Left ventricle myocardium inferior (tissue), 1 donor: ENCODE data around the gene MIEN1. TPM values are rescaled to one million over a fixed set of nuclear protein-coding genes. Genes with fewer than 3 reads are reported as not detected.
A peak's percentile ranks its signal among the peaks of the same experiment; 100 is the strongest.

Source experiments
- DNase-seq: peaks from one replicate; pipeline ENCODE4 v3.0.0-alpha.2; 2020
- H3K27ac ChIP-seq: fragments of 200-600 bp; replicated peaks from 2 replicates; pipeline ENCODE4 v1.8.0; 2021
- H3K27me3 ChIP-seq: fragments of 200-600 bp; 2 replicates; pipeline ENCODE4 v1.8.0; 2021; ENCODE audit warnings: low read depth
- H3K36me3 ChIP-seq: fragments of 200-600 bp; 2 replicates; pipeline ENCODE4 v1.8.0; 2021
- H3K4me1 ChIP-seq: fragments of 200-600 bp; 2 replicates; pipeline ENCODE4 v1.8.0; 2021
- H3K4me3 ChIP-seq: fragments of 200-600 bp; 2 replicates; pipeline ENCODE4 v1.8.0; 2021; ENCODE audit warnings: mild to moderate bottlenecking, moderate library complexity
- H3K9me3 ChIP-seq: fragments of 200-600 bp; replicated peaks from 2 replicates; pipeline ENCODE4 v1.8.0; 2021
- intact Hi-C: fragments of 100-400 bp; cut with micrococcal nuclease; formaldehyde crosslinking; loops from one replicate; pipeline ENCODE4 v1.11.0; 2022
- long read RNA-seq: library from polyadenylated mRNA; unstranded; transcript quantifications from one replicate; pipeline ENCODE4 v2.0.0, GENCODE V29; 2021
- total RNA-seq: library from RNA; stranded (reverse); fragmentation: NEBNext Ultra II Directional; extraction: Animal tissue kit (Norgen Biotek cat#: 25700); gene quantifications from one replicate; pipeline ENCODE4 v1.2.1, GENCODE V29; 2021
- TF ChIP-seq, protein P1 (sequence below): fragments of 200-600 bp; IDR thresholded peaks from 2 replicates; pipeline ENCODE4 v1.8.0; 2021; ENCODE audit warnings: antibody characterized with exemption, mild to moderate bottlenecking, borderline replicate concordance
- donor health status: DM: no; HTN: yes; CAD: no; lungs with severe emphysema.

The MIEN1 gene
- total RNA-seq, result 57.1 TPM
- long read RNA-seq, transcript MIEN1-201 (4 exons, 1,006 nt), result major isoform, 39 of 44 reads
- long read RNA-seq, partial matches to known transcripts, result 1 of 44 reads
- long read RNA-seq, other reads (novel, unspliced or antisense), result 1 of 44 reads

GRCh38 chr17:39730095-39730921, at the start of gene MIEN1:
Gene MIEN1, minus strand, starts transcription at chr17:39730532. Its CDS starts 37 bp downstream, at chr17:39730495.
- H3K9me3 ChIP-seq, result no peaks in the 10 kb centered on the region
- intact Hi-C loops, result no loop called here

DNA sequence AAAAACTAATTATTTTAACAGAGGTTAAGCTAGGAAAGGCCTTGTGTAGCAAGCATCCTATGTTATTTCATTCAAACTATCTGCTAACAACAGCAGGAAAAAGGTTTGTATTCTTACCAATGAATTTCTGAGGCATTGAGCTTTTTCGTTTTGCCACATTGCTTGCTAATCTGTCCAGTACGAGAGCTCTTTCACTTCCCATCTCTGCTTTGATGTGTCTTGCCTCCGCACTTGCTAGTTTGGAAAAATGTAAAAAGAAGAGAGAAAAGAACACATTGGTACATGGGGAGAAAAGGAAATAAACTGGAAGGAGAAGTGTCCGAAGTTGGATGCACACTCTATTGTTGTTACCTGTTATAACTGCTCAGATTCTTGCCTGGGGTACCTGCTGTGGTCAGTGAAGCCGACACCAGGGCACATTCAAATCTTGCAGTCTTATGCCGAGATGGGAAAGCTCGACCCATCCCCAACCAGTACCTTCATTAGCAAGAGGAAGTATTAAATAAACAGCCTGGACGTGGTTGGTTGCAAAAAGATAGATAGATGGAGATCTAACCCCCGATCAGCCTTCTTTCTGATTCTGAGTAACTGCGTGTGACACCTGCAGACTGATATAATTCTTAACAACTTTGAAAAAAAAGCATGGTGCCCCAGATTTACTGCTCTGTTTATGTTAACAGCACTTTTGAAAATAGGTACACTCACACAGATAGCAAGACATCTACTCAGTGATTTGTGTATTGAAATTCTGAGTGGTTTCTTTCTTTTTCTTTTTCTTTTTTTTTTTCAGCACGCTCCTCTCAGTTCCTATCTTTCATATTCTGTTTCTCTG, 47.4 kb upstream of the MIEN1 start:
- TF ChIP-seq, protein P1, sequence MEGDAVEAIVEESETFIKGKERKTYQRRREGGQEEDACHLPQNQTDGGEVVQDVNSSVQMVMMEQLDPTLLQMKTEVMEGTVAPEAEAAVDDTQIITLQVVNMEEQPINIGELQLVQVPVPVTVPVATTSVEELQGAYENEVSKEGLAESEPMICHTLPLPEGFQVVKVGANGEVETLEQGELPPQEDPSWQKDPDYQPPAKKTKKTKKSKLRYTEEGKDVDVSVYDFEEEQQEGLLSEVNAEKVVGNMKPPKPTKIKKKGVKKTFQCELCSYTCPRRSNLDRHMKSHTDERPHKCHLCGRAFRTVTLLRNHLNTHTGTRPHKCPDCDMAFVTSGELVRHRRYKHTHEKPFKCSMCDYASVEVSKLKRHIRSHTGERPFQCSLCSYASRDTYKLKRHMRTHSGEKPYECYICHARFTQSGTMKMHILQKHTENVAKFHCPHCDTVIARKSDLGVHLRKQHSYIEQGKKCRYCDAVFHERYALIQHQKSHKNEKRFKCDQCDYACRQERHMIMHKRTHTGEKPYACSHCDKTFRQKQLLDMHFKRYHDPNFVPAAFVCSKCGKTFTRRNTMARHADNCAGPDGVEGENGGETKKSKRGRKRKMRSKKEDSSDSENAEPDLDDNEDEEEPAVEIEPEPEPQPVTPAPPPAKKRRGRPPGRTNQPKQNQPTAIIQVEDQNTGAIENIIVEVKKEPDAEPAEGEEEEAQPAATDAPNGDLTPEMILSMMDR, result no peak
- peaks cover 97% of the 10 kb centered on the region for H3K27me3 ChIP-seq

More at GRCh38 chr17:39730095-39730921, at the start of gene MIEN1:
- DNase-seq, result peak; percentile 92
- Histone ChIP-seq H3K27me3 (no peaks in the 10 kb centered on the region), H3K4me3 (peak within 1 kb of the TSS; percentile 84), H3K27ac (peak within 1 kb of the TSS; percentile 92), H3K36me3 (peaks cover 37% of the 10 kb centered on the region), H3K4me1 (peaks cover 19% of the 10 kb centered on the region)
- TF ChIP-seq, protein P1, result peak; percentile 94

DNA sequence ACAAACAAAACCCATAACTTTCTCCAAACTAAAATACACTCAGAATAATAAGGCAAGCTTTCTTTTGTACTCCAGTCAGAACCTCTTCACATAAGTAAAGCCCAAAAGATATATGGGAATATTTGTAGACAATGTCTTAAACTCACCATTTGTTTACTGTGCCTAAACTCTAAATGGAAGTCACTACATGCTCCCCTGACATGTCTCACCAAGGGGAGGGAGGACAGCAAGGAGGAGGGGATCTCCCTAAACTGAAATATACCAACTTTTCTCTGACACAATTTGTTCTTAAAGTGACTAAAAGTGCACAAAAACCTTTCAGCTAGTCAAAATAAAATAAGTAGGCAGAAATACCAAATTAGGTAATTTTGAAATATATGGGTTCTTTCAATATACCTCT, 45.9 kb upstream of the MIEN1 start:
- DNase-seq, result no peak
- no peaks in the 10 kb centered on the region for H3K9me3 ChIP-seq
- H3K27me3 ChIP-seq, result peaks cover 95% of the 10 kb centered on the region
- intact Hi-C loops, result no loop called here
- H3K4me3 ChIP-seq, result no peak overlapping the region
- TF ChIP-seq, protein P1, result no peak
- H3K36me3 ChIP-seq, result no peaks in the 10 kb centered on the region
- H3K4me1 ChIP-seq, result no peaks in the 10 kb centered on the region
- no peak overlapping the region for H3K27ac ChIP-seq

More for the DNA sequence above, 47.4 kb upstream of the MIEN1 start:
- no peak for DNase-seq
- no peak overlapping the region for H3K27ac ChIP-seq
- no peaks in the 10 kb centered on the region for H3K9me3 ChIP-seq
- H3K36me3 ChIP-seq, result no peaks in the 10 kb centered on the region
- peaks cover 4% of the 10 kb centered on the region for H3K4me1 ChIP-seq
- intact Hi-C loops, result no loop called here
- no peak overlapping the region for H3K4me3 ChIP-seq

GRCh38 chr17:39775031-39775430, 44.7 kb upstream of the MIEN1 start:
- H3K4me1 ChIP-seq, result no peaks in the 10 kb centered on the region
- H3K36me3 ChIP-seq, result no peaks in the 10 kb centered on the region
- intact Hi-C loops, result no loop called here
- H3K27me3 ChIP-seq, result peaks cover 83% of the 10 kb centered on the region
- H3K9me3 ChIP-seq, result no peaks in the 10 kb centered on the region
- DNase-seq, result no peak
- H3K4me3 ChIP-seq, result no peak overlapping the region
- H3K27ac ChIP-seq, result no peak overlapping the region
- TF ChIP-seq, protein P1, result no peak

GRCh38 chr17:39774047-39774446, 43.7 kb upstream of the MIEN1 start:
- intact Hi-C loops, result no loop called here
- Histone ChIP-seq H3K27ac (no peak overlapping the region), H3K36me3 (no peaks in the 10 kb centered on the region), H3K27me3 (peaks cover 73% of the 10 kb centered on the region), H3K4me3 (no peak overlapping the region), H3K4me1 (no peaks in the 10 kb centered on the region), H3K9me3 (no peaks in the 10 kb centered on the region)
- TF ChIP-seq, protein P1, result no peak
- no peak for DNase-seq
